Endothelial cell of umbilical vein (primary cell): ENCODE results near the gene CLEC14A. TPM values are rescaled to one million over a fixed set of nuclear protein-coding genes. Genes with fewer than 3 reads are reported as not detected.

ENCODE experiments used
- BruUV-seq: library from RNA; stranded (reverse); fragments of 400-500 nt; replicated peaks from 2 replicates; lab custom pipeline; 2021; lab: Mats Ljungman, UMichigan
- CTCF ChIA-PET: fragments of 300-600, 350-600 bp; sonication (Branson Sonifier 250); formaldehyde crosslinking; loops from one replicate; lab custom pipeline; 2021; ENCODE audit warnings: antibody characterized with exemption, inconsistent platforms; lab: Charles Lee
- POLR2A ChIA-PET: fragments of 300-600, 350-600 bp; sonication (Branson Sonifier 250); formaldehyde crosslinking; loops from one replicate; lab custom pipeline; 2021; ENCODE audit warnings: antibody characterized with exemption, inconsistent platforms; lab: Charles Lee
- DNase-seq: peaks from one replicate; pipeline ENCODE4 v3.0.0-alpha.2; 2011; ENCODE audit warnings: low read depth, low spot score
- FAIRE-seq: peaks from 2 replicates; lab custom pipeline; 2011; peaks lifted over from hg19 to GRCh38; lab: Jason Lieb, UNC
- H2AFZ ChIP-seq: 2 replicates; pipeline ENCODE4 v1.6.0; 2012; ENCODE audit warnings: low read depth, low read length, control low read depth, inconsistent platforms
- H3K27ac ChIP-seq: 2 replicates; pipeline ENCODE4 v1.5.1; 2011; ENCODE audit warnings: low read depth, mild to moderate bottlenecking, control low read depth, low read length, moderate library complexity; ENCODE audit not compliant: insufficient read depth
- H3K27me3 ChIP-seq, 2 experiments: 2 replicates each; pipeline versions ENCODE4 v1.6.0 to v1.6.1; 2011; ENCODE audit warnings: low read length in 2 of 2, mixed read lengths in 1 of 2; ENCODE audit not compliant: control insufficient read depth in 2 of 2, insufficient read depth in 2 of 2
- H3K36me3 ChIP-seq, 2 experiments: 2 replicates in 1 of 2; 3 replicates in 1 of 2; pipeline ENCODE4 v1.5.1; 2011; ENCODE audit warnings: low read length in 2 of 2, mild to moderate bottlenecking in 1 of 2, moderate library complexity in 1 of 2; ENCODE audit not compliant: control insufficient read depth in 2 of 2, insufficient read depth in 2 of 2; ENCODE audit errors: extremely low read depth in 1 of 2
- H3K4me1 ChIP-seq: 3 replicates; pipeline ENCODE4 v1.5.1; 2011; ENCODE audit warnings: mild to moderate bottlenecking, low read length; ENCODE audit not compliant: control insufficient read depth, insufficient read depth; ENCODE audit errors: extremely low read depth
- H3K4me2 ChIP-seq: 2 replicates; pipeline ENCODE4 v1.6.1; 2011; ENCODE audit warnings: low read length, control low read depth, mixed read lengths; ENCODE audit not compliant: insufficient read depth
- H3K4me3 ChIP-seq, 3 experiments: fragments of 200-600 bp in 1 of 3; sonication (generic), shearing (Covaris generic) in 1 of 3; replicated peaks in 1 of 3; 2 replicates each; pipeline ENCODE4 v1.5.1; 2011 to 2016; ENCODE audit warnings: control low read depth in 3 of 3, low read length in 3 of 3, mild to moderate bottlenecking in 2 of 3, inconsistent platforms in 1 of 3, low read depth in 1 of 3, moderate library complexity in 1 of 3; ENCODE audit not compliant: insufficient read depth in 1 of 3
- H3K79me2 ChIP-seq: 2 replicates; pipeline ENCODE4 v1.6.0; 2012; ENCODE audit warnings: low read length, inconsistent platforms; ENCODE audit not compliant: control insufficient read depth, insufficient read depth
- H3K9ac ChIP-seq: replicated peaks from 2 replicates; pipeline ENCODE3; 2011; ENCODE audit warnings: low read length, control low read depth; ENCODE audit not compliant: insufficient read depth; ENCODE audit errors: extremely low read depth
- H3K9me1 ChIP-seq: replicated peaks from 3 replicates; pipeline ENCODE4 v1.6.0; 2011; ENCODE audit warnings: mild to moderate bottlenecking, low read length; ENCODE audit not compliant: control insufficient read depth, insufficient read depth; ENCODE audit errors: extremely low read depth
- H3K9me3 ChIP-seq: replicated peaks from 2 replicates; pipeline ENCODE4 v1.5.1; 2012; ENCODE audit warnings: low read length, inconsistent platforms; ENCODE audit not compliant: control insufficient read depth, insufficient read depth
- H4K20me1 ChIP-seq: replicated peaks from 2 replicates; pipeline ENCODE3; 2011; ENCODE audit warnings: mild to moderate bottlenecking, low read length; ENCODE audit not compliant: control insufficient read depth, insufficient read depth; ENCODE audit errors: extremely low read depth
- CTCF ChIP-seq, 2 donors: IDR thresholded peaks; 1 replicate in 1 of 2; 2 replicates in 1 of 2; pipeline ENCODE4 v1.5.1; 2011; ENCODE audit warnings: low read length in 2 of 2, mild to moderate bottlenecking in 2 of 2, moderate library complexity in 2 of 2, control low read depth in 1 of 2, inconsistent platforms in 1 of 2, low read depth in 1 of 2; ENCODE audit not compliant: insufficient read depth in 1 of 2; ENCODE audit errors: extremely low read depth in 1 of 2
- EZH2 ChIP-seq: IDR thresholded peaks from 2 replicates; pipeline ENCODE4 v1.6.1; 2012; ENCODE audit warnings: borderline replicate concordance, low read depth, mild to moderate bottlenecking, moderate library complexity, low read length, inconsistent platforms; ENCODE audit not compliant: severe bottlenecking
- FOS ChIP-seq: IDR thresholded peaks from 2 replicates; pipeline ENCODE4 v1.6.1; 2011; ENCODE audit warnings: mild to moderate bottlenecking, low read length, moderate library complexity, borderline replicate concordance; ENCODE audit not compliant: insufficient read depth
- GATA2 ChIP-seq: IDR thresholded peaks from 2 replicates; pipeline ENCODE4 v1.7.0; 2011; ENCODE audit warnings: low read depth, mild to moderate bottlenecking, moderate library complexity, mixed read lengths, low read length; ENCODE audit not compliant: insufficient read length, insufficient read depth
- JUN ChIP-seq: IDR thresholded peaks from 2 replicates; pipeline ENCODE4 v1.6.1; 2011; ENCODE audit warnings: borderline replicate concordance, low read depth; ENCODE audit not compliant: insufficient read length, insufficient read depth
- MAX ChIP-seq: IDR thresholded peaks from 2 replicates; pipeline ENCODE4 v1.6.1; 2011; ENCODE audit not compliant: insufficient read depth, insufficient read length
- MYC ChIP-seq: IDR thresholded peaks from one replicate; pipeline ENCODE4 v1.6.1; 2011; ENCODE audit warnings: mild to moderate bottlenecking, low read depth, low read length
- POLR2A ChIP-seq: IDR thresholded peaks from 2 replicates; pipeline ENCODE4 v1.6.1; 2012; ENCODE audit warnings: low read depth, mild to moderate bottlenecking, control low read depth, low read length
- POLR2AphosphoS5 ChIP-seq: IDR thresholded peaks from 2 replicates; pipeline ENCODE4 v1.6.1; 2012; ENCODE audit warnings: low read depth, mild to moderate bottlenecking, control low read depth, low read length, moderate library complexity; ENCODE audit not compliant: insufficient read depth
- dilution Hi-C: fragments of 300-500 bp; cut with MboI; formaldehyde crosslinking; loops from one replicate; pipeline ENCODE4 v1.15.0; 2019; ENCODE audit warnings: low sequenced_read_pairs; ENCODE audit not compliant: extremely low pct_ligation_motif_present
- intact Hi-C: fragments of 100-400 bp; cut with micrococcal nuclease; formaldehyde crosslinking; loops from one replicate; pipeline ENCODE4 v1.10.0; 2022
- polyA plus RNA-seq, 4 experiments: library from polyadenylated mRNA; depleted of rRNA in 3 of 4; stranded (reverse) in 3 of 4; unstranded in 1 of 4; fragments of >200 nt; gene quantifications; 2 replicates each; pipeline versions ENCODE4 v1.2.1 to v1.2.3, GENCODE V29; 2011 to 2012; ENCODE audit warnings: missing spikeins in 1 of 4
- total RNA-seq: library from RNA; stranded (reverse); gene quantifications from 2 replicates; pipeline ENCODE4 v1.2.3, GENCODE V29; 2021

The CLEC14A gene
- total and polyA plus RNA-seq, 2 donors (not counting 3 experiments of a cell fraction or from before 2014, with no cell fraction given): 396 to 562 TPM

- H3K27me3 ChIP-seq: no peaks in the 10 kb centered on the region
- H3K36me3 ChIP-seq: no peaks in the 10 kb centered on the region
- dilution Hi-C loops: no loop called here
- no peaks in the 10 kb centered on the region for H3K79me2 ChIP-seq
- POLR2A ChIA-PET: no interaction called here
- DNase-seq (no peak), FAIRE-seq (no peak)
- no peaks in the 10 kb centered on the region for H4K20me1 ChIP-seq
- no peak overlapping the region for H3K4me3 ChIP-seq
- H3K9me3 ChIP-seq: no peaks in the 10 kb centered on the region
- H3K4me1 ChIP-seq: no peaks in the 10 kb centered on the region
- no peak overlapping the region for H3K27ac ChIP-seq
- no TSS peak for BruUV-seq
- no peak overlapping the region for H2AFZ ChIP-seq
- no peaks in the 10 kb centered on the region for H3K9me1 ChIP-seq
- intact Hi-C loops: no loop called here
- TF ChIP-seq FOS (no peak), JUN (no peak), GATA2 (no peak), EZH2 (no peak), POLR2AphosphoS5 (no peak), POLR2A (no peak), MAX (no peak), CTCF (IDR thresholded peaks at IDR 0.05; ENCODE audit: extremely low read depth in 1 of 2, insufficient read depth in 1 of 2, low read depth in 1 of 2, low read length in 2 of 2) (no peak), MYC (no peak)
- H3K4me2 ChIP-seq: no peak overlapping the region
- no peak overlapping the region for H3K9ac ChIP-seq
- CTCF ChIA-PET: interaction anchor here (1.7 kb wide), 1 partner anchor 13 kb away, joined by 7 read pairs; the partner anchor contains the start of gene SSTR1
Measured at GRCh38 chr14:38221077-38221476, 34.8 kb downstream of the CLEC14A start.
